GM21528 (cell line): Measurements from ENCODE around the gene FER1L5.
A peak's percentile ranks its signal among the peaks of the same experiment; 100 is the strongest.

Experiments
- ATAC-seq: cut with Tn5 transposase; IDR thresholded peaks from one replicate; pipeline ENCODE4 v1.9.1; 2021; ENCODE audit warnings: mild to moderate bottlenecking, moderate library complexity; ENCODE audit not compliant: unreplicated experiment, low FRiP score

The FER1L5 gene

GRCh38 chr2:96737831-96738230, 95.3 kb downstream of the FER1L5 start:
- no peak for ATAC-seq

- ATAC-seq, result no peak
Observed at GRCh38 chr2:96739076-96739632, 96.6 kb downstream of the FER1L5 start.

GRCh38 chr2:96739633-96740428, 97.3 kb downstream of the FER1L5 start, which contains the start of gene LMAN2L:
Gene LMAN2L, minus strand, starts transcription at chr2:96740064. Its CDS starts 24 bp downstream, at chr2:96740040.
- ATAC-seq, result peak; percentile 96

- ATAC-seq, result no peak
Observed at GRCh38 chr2:96747061-96747617, 104.6 kb downstream of the FER1L5 start.

- ATAC-seq, result no peak
Observed at GRCh38 chr2:96751800-96752199, 109.2 kb downstream of the FER1L5 start.

- no peak for ATAC-seq
Observed at GRCh38 chr2:96753661-96754282, 111.2 kb downstream of the FER1L5 start.

- ATAC-seq, result no peak
Observed at GRCh38 chr2:96754317-96754716, 111.8 kb downstream of the FER1L5 start.
